ENCODE results near the gene CPNE4. TPM values are rescaled to one million over a fixed set of nuclear protein-coding genes. Genes with fewer than 3 reads are reported as not detected.

Gene CPNE4
- total RNA-seq, 1 experiment from 2014 or later = 5.7 TPM

DNA sequence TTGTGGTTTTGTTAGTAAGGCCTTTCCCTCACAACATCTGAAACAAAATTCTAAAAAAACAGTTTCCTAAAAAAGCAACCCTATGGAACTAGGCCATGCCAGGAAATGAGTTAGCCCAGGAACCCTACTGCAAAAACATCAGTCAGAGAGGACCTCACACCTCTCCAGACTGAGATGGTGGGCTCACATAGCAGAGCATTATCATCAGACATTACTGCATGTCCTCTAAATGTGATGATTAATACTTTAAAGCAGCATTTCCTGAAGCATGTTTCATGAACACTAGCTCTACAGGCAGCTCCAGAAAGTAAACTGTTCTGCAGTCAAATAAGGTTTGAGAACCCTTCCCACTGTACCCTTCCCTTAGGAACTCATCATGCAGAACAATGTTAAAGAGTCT is 299.7 kb downstream of the CPNE4 start:
- H3K36me3 ChIP-seq (ENCODE audit: insufficient read depth, low read length, poor library complexity, severe bottlenecking) = no peaks in the 10 kb centered on the region
- H3K4me3 ChIP-seq (ENCODE audit: low read depth, low read length, poor library complexity, severe bottlenecking) = no peak overlapping the region
- TF ChIP-seq EZH2 (IDR thresholded peaks at IDR 0.05; ENCODE audit: borderline replicate concordance, low read depth, low read length, poor library complexity, severe bottlenecking) = no peak
- TF ChIP-seq, protein P1, sequence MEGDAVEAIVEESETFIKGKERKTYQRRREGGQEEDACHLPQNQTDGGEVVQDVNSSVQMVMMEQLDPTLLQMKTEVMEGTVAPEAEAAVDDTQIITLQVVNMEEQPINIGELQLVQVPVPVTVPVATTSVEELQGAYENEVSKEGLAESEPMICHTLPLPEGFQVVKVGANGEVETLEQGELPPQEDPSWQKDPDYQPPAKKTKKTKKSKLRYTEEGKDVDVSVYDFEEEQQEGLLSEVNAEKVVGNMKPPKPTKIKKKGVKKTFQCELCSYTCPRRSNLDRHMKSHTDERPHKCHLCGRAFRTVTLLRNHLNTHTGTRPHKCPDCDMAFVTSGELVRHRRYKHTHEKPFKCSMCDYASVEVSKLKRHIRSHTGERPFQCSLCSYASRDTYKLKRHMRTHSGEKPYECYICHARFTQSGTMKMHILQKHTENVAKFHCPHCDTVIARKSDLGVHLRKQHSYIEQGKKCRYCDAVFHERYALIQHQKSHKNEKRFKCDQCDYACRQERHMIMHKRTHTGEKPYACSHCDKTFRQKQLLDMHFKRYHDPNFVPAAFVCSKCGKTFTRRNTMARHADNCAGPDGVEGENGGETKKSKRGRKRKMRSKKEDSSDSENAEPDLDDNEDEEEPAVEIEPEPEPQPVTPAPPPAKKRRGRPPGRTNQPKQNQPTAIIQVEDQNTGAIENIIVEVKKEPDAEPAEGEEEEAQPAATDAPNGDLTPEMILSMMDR (conservative IDR thresholded peaks at IDR 0.05; ENCODE audit: low read depth, low read length) = no peak
- no peak for DNase-seq (ENCODE audit: low spot score)
- ChIA-PET POLR2A (ENCODE audit: low non-redundant PET) (no interaction called here), CTCF (no interaction called here)
- BruUV-seq (replicated peaks) = no TSS peak
- H3K27me3 ChIP-seq (replicated peaks; ENCODE audit: insufficient read depth, low read depth, low read length, poor library complexity) = peaks cover 11% of the 10 kb centered on the region
- no peaks in the 10 kb centered on the region for H3K9me3 ChIP-seq (ENCODE audit: low read depth, low read length, poor library complexity, severe bottlenecking)
- H3K4me1 ChIP-seq (ENCODE audit: insufficient read depth, low read length, poor library complexity, severe bottlenecking) = no peaks in the 10 kb centered on the region
- H3K27ac ChIP-seq (ENCODE audit: low read depth, low read length, poor library complexity, severe bottlenecking) = no peak overlapping the region
- intact Hi-C loops (cut with micrococcal nuclease; ENCODE audit: unreplicated experiment) = no loop called here

DNA sequence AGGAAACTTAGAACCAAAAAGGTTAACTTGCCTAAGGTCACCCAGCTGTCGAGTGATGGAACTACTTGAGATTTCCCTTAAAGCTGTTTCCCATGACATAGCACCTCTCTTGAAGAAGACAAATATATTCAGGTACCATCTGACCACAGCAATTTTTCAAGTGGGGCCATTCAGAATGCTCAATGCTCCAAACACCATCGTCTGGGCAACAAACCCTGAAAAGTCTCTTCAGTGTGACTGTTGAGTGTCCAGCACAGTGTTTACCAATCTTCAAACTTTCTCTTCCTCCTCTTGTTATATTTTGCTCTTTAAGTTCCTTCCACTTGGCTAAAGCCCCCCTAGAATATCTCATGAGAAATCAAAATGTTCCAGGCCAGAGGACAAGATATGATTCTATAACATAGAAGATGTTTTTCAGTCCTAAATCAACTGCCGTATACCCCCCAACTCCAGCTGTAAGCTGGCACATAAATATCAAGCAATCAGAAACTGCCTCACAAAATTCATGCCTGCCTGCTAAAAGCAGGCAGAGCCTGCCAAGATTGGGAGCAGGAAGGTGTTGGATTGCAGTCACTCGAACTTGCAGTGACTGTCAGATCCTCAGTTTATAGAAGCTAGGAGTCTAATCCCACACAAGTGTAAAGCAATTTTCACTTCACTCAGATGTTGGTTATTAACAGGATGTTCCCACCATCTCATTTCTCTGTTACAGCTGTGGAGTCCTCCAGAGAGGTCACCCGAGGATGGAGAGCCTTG is 301.6 kb downstream of the CPNE4 start:
- H3K27ac ChIP-seq (ENCODE audit: low read depth, low read length, poor library complexity, severe bottlenecking) = no peak overlapping the region
- no peak overlapping the region for H3K4me3 ChIP-seq (ENCODE audit: low read depth, low read length, poor library complexity, severe bottlenecking)
- CTCF ChIA-PET = no interaction called here
- intact Hi-C loops (cut with micrococcal nuclease; ENCODE audit: unreplicated experiment) = no loop called here
- no TSS peak for BruUV-seq (replicated peaks)
- H3K4me1 ChIP-seq (ENCODE audit: insufficient read depth, low read length, poor library complexity, severe bottlenecking) = no peaks in the 10 kb centered on the region
- H3K9me3 ChIP-seq (ENCODE audit: low read depth, low read length, poor library complexity, severe bottlenecking) = no peaks in the 10 kb centered on the region
- no peaks in the 10 kb centered on the region for H3K36me3 ChIP-seq (ENCODE audit: insufficient read depth, low read length, poor library complexity, severe bottlenecking)
- DNase-seq (ENCODE audit: low spot score) = no peak
- TF ChIP-seq EZH2 (IDR thresholded peaks at IDR 0.05; ENCODE audit: borderline replicate concordance, low read depth, low read length, poor library complexity, severe bottlenecking) = no peak
- TF ChIP-seq, protein P1 (conservative IDR thresholded peaks at IDR 0.05; ENCODE audit: low read depth, low read length) = no peak
- POLR2A ChIA-PET (ENCODE audit: low non-redundant PET) = interaction anchor here (0.7 kb wide), 1 partner anchor 93 kb away, joined by 3 read pairs; no protein-coding TSS in a partner anchor
- no peaks in the 10 kb centered on the region for H3K27me3 ChIP-seq (replicated peaks; ENCODE audit: insufficient read depth, low read depth, low read length, poor library complexity)

DNA sequence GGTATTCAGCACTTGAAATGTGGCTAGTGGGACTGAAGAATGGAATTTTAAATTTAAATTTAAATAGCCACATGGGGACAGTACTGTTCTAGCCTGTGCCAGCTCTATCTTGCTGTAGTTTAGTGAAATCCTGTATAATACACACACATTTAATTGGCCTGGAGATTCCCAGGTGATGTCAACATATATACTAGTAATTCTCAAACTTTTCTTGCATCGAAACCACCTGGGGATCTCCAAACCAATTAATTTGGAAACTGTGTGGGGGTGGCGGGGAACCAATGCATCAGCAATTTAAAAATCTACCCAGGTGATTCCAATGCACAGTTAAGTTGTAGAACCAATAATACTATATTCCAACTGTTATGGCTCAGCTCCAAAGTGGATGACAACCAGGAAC is 303.1 kb downstream of the CPNE4 start:
- intact Hi-C loops (cut with micrococcal nuclease; ENCODE audit: unreplicated experiment) = no loop called here
- Histone ChIP-seq H3K36me3 (ENCODE audit: insufficient read depth, low read length, poor library complexity, severe bottlenecking) (no peaks in the 10 kb centered on the region), H3K9me3 (ENCODE audit: low read depth, low read length, poor library complexity, severe bottlenecking) (no peaks in the 10 kb centered on the region), H3K4me1 (ENCODE audit: insufficient read depth, low read length, poor library complexity, severe bottlenecking) (no peaks in the 10 kb centered on the region), H3K4me3 (ENCODE audit: low read depth, low read length, poor library complexity, severe bottlenecking) (no peak overlapping the region), H3K27ac (ENCODE audit: low read depth, low read length, poor library complexity, severe bottlenecking) (no peak overlapping the region), H3K27me3 (replicated peaks; ENCODE audit: insufficient read depth, low read depth, low read length, poor library complexity) (no peaks in the 10 kb centered on the region)
- TF ChIP-seq EZH2 (IDR thresholded peaks at IDR 0.05; ENCODE audit: borderline replicate concordance, low read depth, low read length, poor library complexity, severe bottlenecking) = no peak
- TF ChIP-seq, protein P1 (conservative IDR thresholded peaks at IDR 0.05; ENCODE audit: low read depth, low read length) = no peak
- no peak for DNase-seq (ENCODE audit: low spot score)
- no TSS peak for BruUV-seq (replicated peaks)
- CTCF ChIA-PET = no interaction called here
- POLR2A ChIA-PET (ENCODE audit: low non-redundant PET) = no interaction called here

Measured in A673 (cell line).